Left renal pelvis (tissue), 4 donors: Measurements from ENCODE around the gene AKR7A3. TPM values are rescaled to one million over a fixed set of nuclear protein-coding genes. Genes with fewer than 3 reads are reported as not detected.
A peak's percentile ranks its signal among the peaks of the same experiment; 100 is the strongest.
"Not testable (repeated sequence)": the region's sequence is repeated elsewhere in the genome, so short reads cannot be mapped to it uniquely, and the experiment has no call there.

ENCODE experiments used
- DNase-seq, 4 donors: peaks; one replicate each; pipeline ENCODE4 v3.0.0-alpha.2; 2013; ENCODE audit warnings: low read depth in 4 of 4, low spot score in 3 of 4
- polyA plus RNA-seq, 4 donors: library from polyadenylated mRNA; unstranded; fragments of 120-200 nt; gene quantifications; one replicate each; pipeline ENCODE4 v1.2.1, GENCODE V29; 2013; ENCODE audit not compliant: insufficient read length in 4 of 4

Gene AKR7A3
- polyA plus RNA-seq, 4 donors = 0.75 to 3.6 (median 1.2) TPM

DNA sequence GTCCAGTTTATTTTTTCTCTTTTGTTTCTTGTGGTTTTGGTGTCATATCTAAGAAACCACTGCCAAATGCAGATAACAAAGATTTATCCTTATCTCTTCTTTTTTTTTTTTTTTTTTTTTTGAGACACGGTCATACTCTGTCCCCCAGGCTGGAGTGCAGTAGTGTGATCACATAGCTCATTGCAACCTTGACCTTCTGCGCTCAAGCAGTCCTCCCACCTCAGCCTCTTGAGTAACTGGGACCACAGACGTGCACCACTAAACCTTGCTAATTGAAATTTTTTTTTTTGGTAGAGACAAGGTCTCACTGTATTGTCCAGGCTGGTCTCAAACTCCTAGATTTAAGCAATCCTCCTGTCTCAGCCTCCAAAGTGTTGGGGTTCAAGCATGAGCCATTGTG is 32.5 kb upstream of the AKR7A3 start:
- DNase-seq = no peak

DNA sequence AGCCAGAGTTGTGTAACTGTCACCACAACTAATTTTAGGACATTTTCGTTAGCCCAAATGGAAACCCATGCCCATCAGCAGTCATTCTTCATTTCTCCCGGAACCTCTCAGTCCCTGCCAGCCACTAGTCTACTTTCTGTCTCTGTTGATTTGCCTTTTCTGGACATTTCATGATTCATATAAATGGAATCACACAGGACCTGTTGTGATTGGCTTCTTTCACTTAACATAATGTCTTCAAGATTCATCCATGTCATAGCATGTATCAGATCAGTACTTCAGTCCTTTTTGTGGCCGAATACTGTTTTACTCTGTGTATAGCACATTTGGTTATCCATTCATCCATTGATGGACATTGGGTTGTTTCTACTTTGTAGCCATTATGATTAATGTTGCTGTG is 30.6 kb upstream of the AKR7A3 start:
- DNase-seq = no peak

DNA sequence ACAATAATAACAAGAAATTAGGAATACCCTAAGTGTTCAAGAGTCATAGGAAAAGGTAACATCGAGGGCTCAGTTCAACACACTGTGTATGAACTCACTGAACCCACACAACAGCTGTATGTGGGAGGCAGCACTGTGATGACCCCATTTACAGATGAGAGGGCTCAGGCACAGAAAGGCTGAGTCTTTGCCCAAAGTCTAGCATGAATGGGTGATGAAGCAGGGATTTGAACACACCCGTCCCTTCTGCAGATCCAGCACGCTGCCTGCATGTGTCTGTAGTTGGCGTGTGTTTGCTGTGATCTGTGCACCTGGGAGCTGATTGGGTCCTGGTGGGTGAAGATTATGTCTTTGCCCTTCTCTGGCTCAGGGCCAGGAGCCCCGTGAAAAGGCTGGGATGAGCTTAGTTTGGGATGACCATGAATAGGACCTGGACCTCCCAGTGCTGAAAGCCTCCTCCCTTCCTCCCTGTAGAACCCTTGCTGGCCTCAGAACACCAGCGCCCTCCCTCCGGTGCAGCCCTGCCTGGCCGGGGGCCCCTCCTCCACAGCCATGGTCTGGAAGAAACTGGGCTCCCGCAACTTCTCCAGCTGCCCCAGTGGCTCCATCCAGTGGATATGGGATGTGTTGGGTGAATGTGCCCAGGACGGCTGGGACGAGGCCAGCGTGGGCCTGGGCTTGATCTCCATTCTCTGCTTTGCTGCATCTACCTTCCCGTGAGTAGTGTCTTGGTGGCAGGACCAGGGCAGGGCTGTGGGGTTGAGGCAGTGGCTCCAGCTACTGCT is 28.7 kb upstream of the AKR7A3 start:
- DNase-seq = no peak

DNA sequence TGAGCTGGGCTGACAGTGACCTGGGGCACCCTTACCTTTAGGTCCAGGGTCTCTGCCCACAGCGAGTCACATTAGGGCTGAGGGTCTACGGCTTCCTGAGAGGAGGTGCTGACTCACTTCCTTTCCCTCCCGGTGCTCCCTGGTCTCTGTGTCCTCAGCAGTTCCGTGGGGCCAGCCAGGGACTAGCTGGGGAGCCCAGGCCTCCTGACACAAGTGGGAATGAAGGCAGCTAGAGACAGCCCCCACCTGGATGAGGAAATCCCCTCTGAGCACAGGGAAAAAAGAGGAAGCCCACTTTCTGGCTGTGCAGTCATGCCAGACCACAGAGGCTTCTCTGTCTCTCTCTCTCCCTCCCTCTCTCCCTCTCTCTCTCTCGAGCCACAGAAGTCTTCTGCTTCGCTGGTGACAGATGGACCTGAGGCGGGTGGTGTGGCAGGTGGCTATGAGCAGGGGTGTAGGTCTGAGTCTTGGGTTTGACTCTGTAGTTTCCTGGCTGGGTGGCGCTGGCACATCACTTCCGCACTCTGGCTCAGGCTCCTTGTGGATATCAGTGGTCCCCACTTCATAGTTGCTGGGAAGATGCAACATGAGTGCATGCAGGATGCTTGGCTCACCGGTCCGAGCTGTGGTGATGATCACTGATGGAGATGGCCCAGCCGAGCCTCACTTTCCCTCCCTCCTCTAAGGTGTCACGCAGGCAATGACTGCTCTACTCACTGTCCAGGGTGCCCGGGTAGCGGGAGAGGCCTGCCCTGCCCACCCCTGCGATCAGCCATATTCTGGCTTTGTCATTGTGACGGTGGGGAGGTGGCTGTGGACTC is 27.0 kb upstream of the AKR7A3 start:
- DNase-seq = no peak

DNA sequence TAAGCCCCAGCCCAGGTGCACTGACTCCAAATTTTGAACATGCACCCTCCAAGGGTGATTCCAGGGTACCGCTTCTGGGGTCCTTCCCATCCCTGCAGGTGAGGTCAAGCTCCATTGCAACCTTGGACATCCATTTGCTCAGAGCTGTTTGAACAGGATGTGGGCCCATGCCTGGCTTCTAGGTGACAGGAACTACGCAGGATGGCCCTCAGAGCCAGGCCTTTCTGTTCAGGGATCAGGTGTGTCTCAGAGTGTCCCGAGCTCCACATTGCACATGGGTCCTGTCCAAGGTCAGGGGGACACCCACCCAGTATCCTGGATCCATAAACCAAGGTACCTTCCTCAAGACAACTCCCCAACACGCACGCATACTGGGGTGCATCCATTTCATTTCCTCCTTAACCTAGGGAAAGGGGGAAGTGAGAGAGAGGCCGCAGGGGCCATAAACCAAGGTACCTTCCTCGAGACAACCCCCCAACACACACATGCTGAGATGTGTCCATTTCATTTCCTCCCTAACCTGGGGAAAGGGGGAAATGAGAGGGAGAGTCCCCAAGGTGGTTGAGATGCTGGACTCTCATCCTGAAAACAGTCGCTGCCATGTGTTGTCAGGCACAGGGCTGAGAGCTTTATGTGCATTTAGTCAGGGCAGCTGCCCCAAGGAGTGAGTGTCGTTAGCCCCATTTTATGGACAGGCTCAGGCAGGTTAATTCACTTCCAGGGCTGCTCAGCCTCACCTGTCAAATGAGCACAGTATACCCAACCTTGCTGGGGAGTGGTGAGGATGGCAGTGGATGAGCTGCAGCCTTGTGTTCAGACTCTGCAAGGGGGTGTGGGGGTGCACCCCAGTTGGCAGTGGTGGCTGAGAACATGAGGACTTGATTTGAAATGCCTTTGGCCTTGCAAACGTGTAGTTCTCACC is 25.7 kb upstream of the AKR7A3 start:
- DNase-seq = no peak

DNA sequence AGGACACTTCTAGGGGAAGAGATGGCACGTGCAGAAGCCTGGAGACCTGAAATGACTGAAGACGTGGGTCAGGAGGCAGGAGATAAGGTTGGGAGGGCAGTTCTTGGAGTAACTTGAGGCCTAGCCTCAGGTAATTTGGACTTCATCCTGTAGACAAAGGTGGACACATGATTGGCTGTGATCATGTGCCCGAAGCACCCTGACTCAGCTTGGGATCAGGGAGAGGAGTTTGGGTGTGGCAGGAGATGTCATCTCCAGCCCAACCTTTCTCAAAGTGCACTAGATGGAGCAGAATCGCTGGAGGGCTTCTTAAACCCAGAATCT is 25.0 kb upstream of the AKR7A3 start:
- no peak for DNase-seq

DNA sequence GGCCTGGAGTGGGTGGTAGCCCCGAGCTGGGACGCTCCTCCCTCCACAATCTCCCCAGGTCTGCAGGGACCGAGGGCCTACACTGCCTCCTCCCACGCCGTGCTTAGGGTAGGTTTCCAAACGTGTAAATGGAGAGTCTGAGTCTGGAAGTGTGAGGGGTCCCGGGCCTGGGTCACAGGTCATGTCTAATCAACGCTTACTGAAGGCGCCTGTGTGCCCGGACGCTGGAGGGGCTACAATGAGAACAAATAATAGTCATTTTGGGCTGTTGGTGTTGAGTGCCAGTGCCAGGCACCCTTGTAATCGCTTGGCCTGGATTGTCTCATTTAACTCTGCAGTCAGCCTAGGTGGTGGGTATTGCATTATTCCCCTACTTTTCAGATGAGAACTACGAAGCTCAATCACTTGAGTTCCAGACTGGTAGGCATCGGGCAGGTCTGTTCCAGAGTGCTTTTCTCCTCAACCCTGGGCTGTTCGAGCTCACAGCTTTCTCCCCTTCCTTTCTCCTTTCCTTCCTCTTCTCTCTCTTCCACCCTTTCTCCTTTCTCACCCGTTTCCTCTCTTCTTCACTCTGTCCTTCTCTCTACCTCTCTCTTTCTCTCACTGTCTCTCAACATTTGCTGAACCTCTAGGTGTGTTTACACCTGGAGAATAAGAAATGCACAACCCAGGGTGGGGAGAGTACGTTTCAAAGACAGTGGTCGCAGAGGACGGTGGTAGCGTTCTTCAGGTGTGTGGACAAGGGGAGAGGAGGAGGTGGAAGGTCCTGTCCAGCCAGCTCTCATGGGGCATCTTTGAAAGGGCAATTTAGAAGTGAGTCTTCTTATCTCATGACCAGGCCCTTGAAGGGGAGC is 24.4 kb upstream of the AKR7A3 start:
- no peak for DNase-seq

DNA sequence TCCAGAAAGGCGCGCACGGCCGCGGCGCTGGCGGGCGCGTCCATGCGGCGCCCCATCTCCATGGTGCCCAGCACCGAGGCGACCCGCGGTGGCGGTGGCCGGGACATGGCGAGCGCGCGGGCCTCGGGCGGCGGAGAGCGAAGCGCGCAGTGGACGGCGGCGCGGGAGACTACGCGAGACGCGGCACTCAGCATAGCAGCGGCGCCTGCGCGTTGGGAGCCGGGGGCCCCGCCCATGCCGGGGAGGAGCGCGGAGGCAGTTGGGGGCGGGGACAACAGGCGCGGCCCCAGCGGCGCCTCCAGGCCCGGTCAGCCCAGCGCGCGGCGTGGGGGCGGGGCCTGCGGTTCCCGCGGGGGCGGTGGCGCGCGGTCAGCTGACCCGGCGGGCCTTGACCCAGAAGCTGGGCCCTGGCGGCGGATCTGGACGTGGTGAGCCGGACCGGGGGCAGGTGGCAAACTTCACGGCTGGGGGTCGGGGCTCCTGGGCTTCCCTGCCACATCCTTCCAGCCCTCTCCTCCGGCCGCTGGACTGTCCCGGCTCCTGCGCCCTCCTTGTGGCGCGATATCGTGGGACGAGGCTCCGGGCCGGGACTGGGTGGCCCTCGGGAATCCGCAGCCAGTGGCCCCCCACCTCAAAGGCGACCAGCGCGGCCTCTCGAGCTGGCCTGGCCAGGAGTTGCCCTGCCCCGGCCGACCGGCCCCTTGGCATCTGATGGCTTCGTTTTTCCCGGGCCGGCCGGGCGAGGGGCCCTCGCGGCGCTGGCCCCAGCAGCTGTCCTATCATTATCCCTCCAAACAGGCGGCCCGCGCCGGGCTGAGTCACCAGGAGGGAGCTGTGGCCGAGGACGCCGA is 23.6 kb upstream of the AKR7A3 start, which contains the start of the genes AKR7A2 and SLC66A1:
TSS of gene AKR7A2 (minus strand) at position 214 of the 851 bp plus-strand sequence. CDS start at position 194, 20 bp downstream.
TSS of gene SLC66A1 (plus strand) at position 396 of the 851 bp plus-strand sequence. CDS start 5,352 bp downstream, outside the sequence.
- DNase-seq = peak; percentile 77 to 88 (median 86)

DNA sequence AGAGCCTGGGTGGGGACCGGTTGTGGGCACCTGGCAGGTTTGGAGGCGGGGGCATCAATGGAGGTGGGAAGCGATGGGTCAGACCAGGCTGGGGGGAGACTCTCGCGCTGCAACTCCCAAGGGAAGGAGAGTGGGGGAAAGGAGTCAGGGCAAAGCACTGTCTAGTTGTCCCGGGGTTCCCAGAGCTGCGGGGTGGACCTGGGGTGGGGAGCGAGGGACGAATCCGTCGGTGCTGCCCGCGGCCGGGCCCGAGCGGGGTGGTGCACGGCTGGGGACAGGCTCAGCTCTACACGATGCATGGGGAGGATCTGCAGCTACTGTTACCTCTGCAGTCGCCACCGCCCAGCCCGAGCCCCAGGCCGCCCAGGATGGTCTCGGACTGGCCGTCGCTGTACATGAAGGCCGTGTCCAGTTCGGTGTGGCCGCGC is 22.9 kb upstream of the AKR7A3 start:
- DNase-seq = no peak

DNA sequence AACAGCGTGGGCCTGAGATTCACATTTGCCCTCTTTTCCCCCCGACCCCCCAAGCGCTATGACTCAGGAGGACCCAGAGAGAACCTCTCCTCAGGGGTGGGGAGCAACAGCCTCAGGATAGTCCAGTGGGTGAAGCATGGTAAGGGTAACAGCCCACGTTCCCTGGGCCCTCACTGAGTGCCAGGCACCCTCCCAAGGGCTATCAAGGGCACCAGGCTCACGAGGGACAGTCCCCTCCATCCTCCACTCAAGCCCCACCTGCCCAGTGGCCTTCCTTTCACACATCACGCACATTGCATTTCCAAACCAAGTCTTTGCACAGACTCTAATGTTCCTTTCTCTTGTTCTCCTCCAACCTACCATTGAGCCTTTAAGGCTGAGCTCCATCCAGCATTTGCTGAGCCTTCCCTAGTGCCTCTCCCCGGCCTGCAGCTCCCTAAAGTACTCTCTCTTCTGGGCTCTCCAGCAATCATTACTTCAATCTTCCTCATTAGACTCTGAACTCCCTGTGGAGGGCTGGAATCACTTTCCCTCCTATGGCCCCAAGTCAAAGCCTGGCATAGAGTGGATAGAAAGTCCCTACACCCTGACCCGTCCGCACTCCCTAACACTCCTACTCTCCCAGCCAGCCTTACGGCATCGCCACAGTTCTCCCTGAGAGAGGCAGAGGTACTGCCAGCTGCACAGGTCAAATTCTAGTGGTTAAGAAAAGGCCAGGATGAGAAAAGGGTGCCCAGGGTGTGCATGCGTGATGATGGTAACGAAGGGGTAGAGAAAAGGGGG is 22.3 kb upstream of the AKR7A3 start:
- DNase-seq = no peak

DNA sequence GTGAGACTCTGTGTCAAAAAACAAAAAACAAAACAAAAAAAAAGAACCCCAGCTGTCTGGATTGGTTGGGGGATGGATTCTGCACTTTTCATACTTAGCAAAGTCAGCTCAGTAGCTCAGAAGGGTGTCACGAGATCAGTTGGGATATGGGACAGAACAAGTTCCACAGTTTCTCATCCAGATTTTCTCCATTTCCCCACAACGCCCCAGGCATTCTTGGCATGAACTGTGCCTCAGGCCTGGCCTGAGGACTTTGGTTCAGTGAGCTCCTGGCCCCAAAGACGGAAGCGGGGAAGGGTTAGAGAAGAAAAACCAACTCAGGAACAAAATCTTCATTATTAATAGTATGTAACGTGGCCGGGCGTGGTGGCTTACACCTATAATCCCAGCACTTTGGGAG is 21.5 kb upstream of the AKR7A3 start:
- DNase-seq = no peak

DNA sequence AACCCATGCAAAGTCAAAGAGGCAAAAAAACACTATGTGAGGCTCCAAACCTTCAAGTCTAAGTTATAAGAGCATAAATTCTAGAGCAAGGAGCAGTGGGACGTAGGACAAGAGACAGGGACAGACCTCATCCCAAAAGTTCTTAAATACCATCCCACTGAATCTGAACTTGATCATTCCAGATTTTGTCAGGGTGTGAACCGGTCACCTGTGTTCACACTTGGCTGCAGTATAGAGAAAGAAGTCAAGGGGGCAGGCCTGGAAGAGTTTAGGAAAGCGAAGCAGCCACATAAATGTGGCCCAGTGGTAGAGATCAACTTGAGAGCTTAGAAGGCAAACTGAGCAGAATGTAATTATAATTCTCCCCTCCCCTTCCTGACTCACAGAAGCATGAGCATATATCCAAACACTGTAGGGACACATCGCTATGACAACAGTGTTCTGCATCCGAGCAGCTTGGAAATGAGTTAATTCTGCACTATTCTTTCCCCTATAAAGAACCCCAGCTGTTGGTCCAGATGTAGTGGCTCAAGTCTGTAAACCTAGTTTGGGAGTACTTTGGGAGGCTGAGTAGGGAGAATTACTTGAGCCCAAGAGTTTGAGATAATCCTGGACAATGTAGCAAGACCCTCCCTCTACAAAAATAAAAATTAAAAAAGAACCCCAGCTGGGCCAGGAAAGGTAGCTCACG is 20.7 kb upstream of the AKR7A3 start:
- no peak for DNase-seq

DNA sequence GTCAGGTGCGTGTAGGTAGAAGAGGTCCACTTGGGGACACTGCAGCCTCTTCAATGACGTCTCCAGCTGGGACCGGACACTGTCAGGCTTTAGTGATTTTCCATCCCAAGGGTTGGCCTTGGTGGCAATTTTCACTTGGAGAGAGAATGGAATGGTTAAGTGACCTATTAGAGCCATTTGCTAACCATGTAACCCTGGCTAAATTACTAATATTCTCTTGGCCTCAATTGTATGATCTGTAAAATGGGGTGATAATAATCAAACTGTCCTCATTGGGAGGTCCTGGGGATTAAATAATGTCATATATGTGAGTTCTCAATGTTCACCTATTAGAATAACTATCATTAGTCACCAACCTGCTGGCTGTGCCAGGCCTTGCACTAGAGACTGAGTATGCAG is 19.9 kb upstream of the AKR7A3 start:
- DNase-seq = no peak

DNA sequence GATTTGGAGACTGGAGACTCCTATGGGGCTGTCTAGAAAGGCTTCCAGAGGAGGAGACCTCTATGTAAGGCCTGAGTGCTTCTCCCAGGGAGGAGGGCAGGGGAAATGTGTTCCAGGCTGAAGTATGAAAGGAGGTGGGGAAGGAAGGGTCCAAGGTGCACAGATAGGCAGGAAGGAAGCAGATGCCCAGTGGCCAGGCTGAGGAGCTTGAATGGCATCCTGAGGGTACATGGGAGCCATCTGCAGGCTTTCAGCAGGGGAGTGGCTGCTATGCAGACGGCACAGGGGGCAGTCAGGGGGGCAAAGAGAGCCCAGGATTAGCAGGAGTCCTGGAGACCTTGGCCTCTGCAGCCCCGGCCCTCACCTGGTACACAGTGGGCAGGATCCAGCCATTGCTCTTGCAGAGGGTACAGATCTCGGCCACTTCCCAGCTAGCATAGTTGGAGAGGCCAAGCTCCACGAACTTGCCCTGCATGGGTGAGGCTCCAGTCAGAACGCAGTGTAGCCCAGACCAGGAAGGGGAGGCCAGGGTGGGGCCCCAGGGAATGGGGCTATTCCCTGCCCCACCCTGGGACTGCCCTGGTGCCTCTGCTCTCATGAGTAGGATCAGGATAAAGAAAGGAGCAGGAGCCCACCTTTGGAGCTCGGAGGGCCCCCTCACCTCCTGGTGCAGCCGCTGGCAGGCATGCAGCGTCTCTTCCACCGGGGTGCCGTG is 19.4 kb upstream of the AKR7A3 start:
- DNase-seq = no peak

DNA sequence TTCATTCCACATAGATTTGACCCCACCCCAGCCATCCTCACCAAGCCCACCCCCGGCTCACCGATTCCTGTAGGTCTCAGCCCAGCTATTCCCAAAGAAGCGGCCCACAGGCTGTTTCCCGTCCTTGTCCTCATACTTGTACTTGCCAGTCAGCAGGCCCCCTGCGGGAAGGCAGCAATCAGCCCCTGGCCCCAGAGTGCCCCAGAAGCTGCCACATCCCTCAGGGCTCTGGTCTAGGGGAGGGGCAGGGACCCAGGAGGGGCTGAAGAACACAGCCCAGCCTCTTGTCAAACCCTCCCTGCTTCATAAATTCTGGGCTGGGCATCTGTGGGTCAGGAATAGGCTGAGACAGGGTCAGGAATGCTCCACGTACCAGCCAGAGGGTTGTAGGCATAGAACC is 18.4 kb upstream of the AKR7A3 start:
- DNase-seq = no peak

DNA sequence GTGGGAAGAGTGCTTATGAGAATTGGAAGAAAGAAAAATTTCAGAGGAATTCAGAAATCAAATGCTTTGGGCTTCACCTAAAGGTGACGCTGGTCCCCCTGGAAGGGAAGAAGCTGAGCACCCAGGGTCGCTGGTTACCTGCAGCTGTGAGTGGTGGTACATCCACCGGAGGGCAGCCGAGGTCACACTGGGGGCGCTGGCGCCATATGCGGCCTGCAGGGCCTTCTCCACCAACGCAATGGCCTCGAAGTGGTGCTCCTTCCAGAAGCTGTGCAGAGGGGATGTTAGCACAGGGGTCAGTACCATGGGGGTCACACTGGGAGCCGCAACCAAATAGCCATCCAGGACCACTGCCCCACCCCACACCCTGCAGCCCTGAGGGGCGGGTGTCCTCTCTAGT is 17.3 kb upstream of the AKR7A3 start:
- DNase-seq = no peak

DNA sequence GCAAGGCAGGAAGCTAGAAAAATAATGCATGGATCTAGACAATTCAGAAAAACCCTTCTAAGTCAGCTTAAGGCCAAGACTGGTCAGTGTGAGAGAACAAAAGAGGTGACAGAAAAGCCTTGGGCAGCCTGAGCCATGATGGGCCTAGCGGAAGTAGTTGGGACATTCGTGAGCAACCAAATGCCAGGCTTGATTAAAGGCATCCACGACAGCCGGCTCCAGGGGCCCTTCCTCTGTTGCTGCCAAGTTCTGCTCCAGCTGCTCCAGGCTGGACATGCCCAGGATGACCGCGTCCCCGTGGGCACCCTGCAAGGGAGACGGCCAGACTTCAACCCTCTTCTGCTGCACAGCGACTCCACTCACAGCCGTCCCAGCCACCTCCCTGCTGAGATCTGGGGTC is 15.5 kb upstream of the AKR7A3 start:
- DNase-seq = not testable (repeated sequence)
